ENCODE results near the gene RANGAP1. TPM values are rescaled to one million over a fixed set of nuclear protein-coding genes. Genes with fewer than 3 reads are reported as not detected.

The RANGAP1 gene
- total and polyA plus RNA-seq, 2 of the 13 experiments (the other 11 are each of a cell fraction or from before 2014, with no cell fraction given), result 51.8 to 83.9 TPM

DNA sequence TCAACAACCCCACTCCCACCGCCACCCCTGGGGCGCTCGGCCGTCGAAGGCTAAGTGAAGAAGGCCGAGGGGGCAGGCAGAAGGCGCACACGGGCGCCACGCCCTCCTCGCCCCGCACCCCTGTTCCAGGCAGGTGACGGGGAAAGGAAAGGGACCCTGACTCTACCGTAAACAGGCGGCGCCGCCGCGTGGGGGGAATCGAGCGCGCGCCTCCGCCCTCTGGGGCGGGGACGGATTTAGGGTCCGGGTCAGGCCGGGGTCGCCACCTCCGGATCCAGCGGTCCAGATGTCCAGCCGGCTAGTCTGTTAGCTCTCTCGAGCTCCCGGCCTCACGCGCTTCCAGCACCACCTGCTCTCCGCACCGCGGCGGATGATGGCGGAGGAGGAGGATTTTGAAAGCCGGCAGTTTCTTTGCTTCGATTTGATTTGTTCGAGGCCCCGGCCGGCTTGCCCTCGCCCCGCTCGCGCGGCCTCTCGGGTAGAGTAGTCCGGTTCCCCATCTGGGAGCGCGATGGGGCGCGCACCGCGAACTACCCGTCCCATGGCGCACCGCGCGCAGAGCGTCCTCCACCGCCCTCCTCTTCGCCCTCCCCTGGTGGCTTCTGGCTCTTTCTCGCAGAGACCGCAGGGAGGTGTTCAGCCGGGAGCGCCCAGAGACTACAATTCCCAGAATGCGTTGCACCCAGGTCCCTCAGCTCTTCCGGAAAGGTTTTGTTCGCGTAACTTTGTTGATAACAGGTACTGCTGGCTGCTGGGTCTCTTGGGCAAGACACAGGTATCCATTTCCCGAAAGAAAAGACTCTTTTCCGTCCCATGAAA, at the start of gene RANGAP1 (continued):
- TF ChIP-seq, protein P1, sequence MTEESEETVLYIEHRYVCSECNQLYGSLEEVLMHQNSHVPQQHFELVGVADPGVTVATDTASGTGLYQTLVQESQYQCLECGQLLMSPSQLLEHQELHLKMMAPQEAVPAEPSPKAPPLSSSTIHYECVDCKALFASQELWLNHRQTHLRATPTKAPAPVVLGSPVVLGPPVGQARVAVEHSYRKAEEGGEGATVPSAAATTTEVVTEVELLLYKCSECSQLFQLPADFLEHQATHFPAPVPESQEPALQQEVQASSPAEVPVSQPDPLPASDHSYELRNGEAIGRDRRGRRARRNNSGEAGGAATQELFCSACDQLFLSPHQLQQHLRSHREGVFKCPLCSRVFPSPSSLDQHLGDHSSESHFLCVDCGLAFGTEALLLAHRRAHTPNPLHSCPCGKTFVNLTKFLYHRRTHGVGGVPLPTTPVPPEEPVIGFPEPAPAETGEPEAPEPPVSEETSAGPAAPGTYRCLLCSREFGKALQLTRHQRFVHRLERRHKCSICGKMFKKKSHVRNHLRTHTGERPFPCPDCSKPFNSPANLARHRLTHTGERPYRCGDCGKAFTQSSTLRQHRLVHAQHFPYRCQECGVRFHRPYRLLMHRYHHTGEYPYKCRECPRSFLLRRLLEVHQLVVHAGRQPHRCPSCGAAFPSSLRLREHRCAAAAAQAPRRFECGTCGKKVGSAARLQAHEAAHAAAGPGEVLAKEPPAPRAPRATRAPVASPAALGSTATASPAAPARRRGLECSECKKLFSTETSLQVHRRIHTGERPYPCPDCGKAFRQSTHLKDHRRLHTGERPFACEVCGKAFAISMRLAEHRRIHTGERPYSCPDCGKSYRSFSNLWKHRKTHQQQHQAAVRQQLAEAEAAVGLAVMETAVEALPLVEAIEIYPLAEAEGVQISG (CRISPR knock-in tag; IDR thresholded peaks at IDR 0.05), result peak; percentile 88
- TF ChIP-seq ADNP (CRISPR knock-in tag; IDR thresholded peaks at IDR 0.05) (no peak), ZHX1 (CRISPR knock-in tag; IDR thresholded peaks at IDR 0.05; ENCODE audit: low read depth) (0 out of 2 replicates have a peak, but pooled peaks have one; percentile 36), MTF1 (CRISPR knock-in tag; IDR thresholded peaks at IDR 0.05) (no peak), ARNTL (CRISPR knock-in tag; IDR thresholded peaks at IDR 0.05) (0 out of 2 replicates have a peak, but pooled peaks have one; percentile 7), GABPB1 (CRISPR knock-in tag; IDR thresholded peaks at IDR 0.05) (peak; percentile 96), ARHGAP35 (CRISPR knock-in tag; IDR thresholded peaks at IDR 0.05; ENCODE audit: borderline replicate concordance) (no peak), ZFY (CRISPR knock-in tag; IDR thresholded peaks at IDR 0.05) (peak; percentile 58), ZNF629 (CRISPR knock-in tag; conservative IDR thresholded peaks at IDR 0.05) (no peak), ZNF460 (CRISPR knock-in tag; IDR thresholded peaks at IDR 0.05; ENCODE audit: borderline replicate concordance) (no peak), POGZ (CRISPR knock-in tag; IDR thresholded peaks at IDR 0.05) (peak; percentile 53; the same call in 1 of the 2 replicates), HMG20A (CRISPR knock-in tag; IDR thresholded peaks at IDR 0.05; ENCODE audit: borderline replicate concordance) (no peak), ZNF883 (CRISPR knock-in tag; IDR thresholded peaks at IDR 0.05; ENCODE audit: not compliant biosample characterization) (no peak), BHLHE40 (IDR thresholded peaks at IDR 0.05; ENCODE audit: low read length) (no peak), ZNF124 (CRISPR knock-in tag; IDR thresholded peaks at IDR 0.05) (no peak), CEBPB (IDR thresholded peaks at IDR 0.05; ENCODE audit: borderline replicate concordance, low read depth, low read length) (peak; percentile 45; the same call in 1 of the 2 replicates), SALL1 (CRISPR knock-in tag; IDR thresholded peaks at IDR 0.05) (peak; percentile 29; the same call in 1 of the 2 replicates), ZNF468 (CRISPR knock-in tag; IDR thresholded peaks at IDR 0.05) (no peak), HNF4G (IDR thresholded peaks at IDR 0.05; ENCODE audit: borderline replicate concordance, low read depth, low read length) (no peak; the same call in 1 of the 2 replicates), HNF4G (CRISPR knock-in tag; IDR thresholded peaks at IDR 0.05; ENCODE audit: borderline replicate concordance, low read depth) (no peak)
- TF ChIP-seq, protein P2, sequence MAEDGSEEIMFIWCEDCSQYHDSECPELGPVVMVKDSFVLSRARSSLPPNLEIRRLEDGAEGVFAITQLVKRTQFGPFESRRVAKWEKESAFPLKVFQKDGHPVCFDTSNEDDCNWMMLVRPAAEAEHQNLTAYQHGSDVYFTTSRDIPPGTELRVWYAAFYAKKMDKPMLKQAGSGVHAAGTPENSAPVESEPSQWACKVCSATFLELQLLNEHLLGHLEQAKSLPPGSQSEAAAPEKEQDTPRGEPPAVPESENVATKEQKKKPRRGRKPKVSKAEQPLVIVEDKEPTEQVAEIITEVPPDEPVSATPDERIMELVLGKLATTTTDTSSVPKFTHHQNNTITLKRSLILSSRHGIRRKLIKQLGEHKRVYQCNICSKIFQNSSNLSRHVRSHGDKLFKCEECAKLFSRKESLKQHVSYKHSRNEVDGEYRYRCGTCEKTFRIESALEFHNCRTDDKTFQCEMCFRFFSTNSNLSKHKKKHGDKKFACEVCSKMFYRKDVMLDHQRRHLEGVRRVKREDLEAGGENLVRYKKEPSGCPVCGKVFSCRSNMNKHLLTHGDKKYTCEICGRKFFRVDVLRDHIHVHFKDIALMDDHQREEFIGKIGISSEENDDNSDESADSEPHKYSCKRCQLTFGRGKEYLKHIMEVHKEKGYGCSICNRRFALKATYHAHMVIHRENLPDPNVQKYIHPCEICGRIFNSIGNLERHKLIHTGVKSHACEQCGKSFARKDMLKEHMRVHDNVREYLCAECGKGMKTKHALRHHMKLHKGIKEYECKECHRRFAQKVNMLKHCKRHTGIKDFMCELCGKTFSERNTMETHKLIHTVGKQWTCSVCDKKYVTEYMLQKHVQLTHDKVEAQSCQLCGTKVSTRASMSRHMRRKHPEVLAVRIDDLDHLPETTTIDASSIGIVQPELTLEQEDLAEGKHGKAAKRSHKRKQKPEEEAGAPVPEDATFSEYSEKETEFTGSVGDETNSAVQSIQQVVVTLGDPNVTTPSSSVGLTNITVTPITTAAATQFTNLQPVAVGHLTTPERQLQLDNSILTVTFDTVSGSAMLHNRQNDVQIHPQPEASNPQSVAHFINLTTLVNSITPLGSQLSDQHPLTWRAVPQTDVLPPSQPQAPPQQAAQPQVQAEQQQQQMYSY (CRISPR knock-in tag; IDR thresholded peaks at IDR 0.05), result no peak
